ENCODE measurements around the gene DCHS2. TPM values are rescaled to one million over a fixed set of nuclear protein-coding genes. Genes with fewer than 3 reads are reported as not detected.

Gene DCHS2
- total RNA-seq, 1 experiment from 2014 or later = not detected

DNA sequence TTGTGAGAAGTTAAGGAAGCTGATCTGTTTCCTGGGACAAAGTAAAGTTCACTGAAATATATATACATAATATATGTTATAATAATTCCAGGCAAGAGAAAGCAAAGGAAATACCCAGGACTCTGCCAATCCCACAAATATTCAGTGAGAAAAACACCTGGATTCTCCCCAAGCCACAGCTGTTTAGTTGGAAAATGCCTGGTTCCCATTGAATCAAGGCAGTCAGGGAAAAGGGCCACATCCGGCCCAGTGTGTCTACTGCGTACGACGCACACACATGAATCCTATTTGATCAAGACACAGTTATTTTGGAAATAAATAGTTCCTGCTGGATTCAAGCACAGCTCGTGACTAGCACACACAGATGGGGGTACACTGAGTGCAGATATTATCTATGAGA lies 6.3 kb upstream of the DCHS2 start:
- Histone ChIP-seq H3K9ac (ENCODE audit: low read length) (no peak overlapping the region), H4K20me1 (ENCODE audit: insufficient read depth, low read depth, low read length) (no peaks in the 10 kb centered on the region), H3K9me2 (replicated peaks; ENCODE audit: insufficient read depth, low read length) (no peaks in the 10 kb centered on the region), H3K4me2 (ENCODE audit: low read depth, low read length, poor library complexity, severe bottlenecking) (no peak overlapping the region), H3K36me3 (ENCODE audit: insufficient read depth, low read length) (no peaks in the 10 kb centered on the region), H2AFZ (ENCODE audit: low read length) (no peak overlapping the region), H3K27ac (ENCODE audit: low read length) (no peak overlapping the region), H3K4me3 (ENCODE audit: low read length) (no peak overlapping the region), H3K79me2 (ENCODE audit: low read length) (no peaks in the 10 kb centered on the region), H3K27me3 (ENCODE audit: low read length) (no peaks in the 10 kb centered on the region), H3K9me3 (ENCODE audit: low read length) (no peaks in the 10 kb centered on the region), H3K4me1 (ENCODE audit: low read length) (no peaks in the 10 kb centered on the region)
- no peak for DNase-seq

DNA sequence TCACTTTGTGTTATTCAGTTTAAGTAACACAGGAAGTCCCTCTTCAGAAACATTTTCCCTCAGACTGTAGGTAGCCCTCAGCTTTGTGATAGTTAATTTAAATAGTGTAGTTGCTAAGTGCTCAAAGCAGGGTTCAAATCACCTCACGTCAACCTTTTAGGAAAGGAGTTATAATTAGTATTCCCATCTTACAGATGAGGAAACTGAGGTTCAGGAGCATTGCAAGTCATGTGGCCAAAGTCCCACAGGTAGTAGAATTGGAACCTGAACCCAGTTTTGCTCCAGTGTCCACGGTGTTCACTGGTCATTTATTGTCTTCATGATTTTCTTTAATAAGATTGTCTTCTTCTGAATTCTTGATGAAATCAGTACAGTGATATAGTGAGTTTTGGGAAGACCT lies 4.3 kb upstream of the DCHS2 start:
- Histone ChIP-seq H3K27ac (ENCODE audit: low read length) (no peak overlapping the region), H3K27me3 (ENCODE audit: low read length) (no peaks in the 10 kb centered on the region), H4K20me1 (ENCODE audit: insufficient read depth, low read depth, low read length) (no peaks in the 10 kb centered on the region), H3K36me3 (ENCODE audit: insufficient read depth, low read length) (no peaks in the 10 kb centered on the region), H3K4me1 (ENCODE audit: low read length) (no peaks in the 10 kb centered on the region), H3K9me3 (ENCODE audit: low read length) (no peaks in the 10 kb centered on the region), H3K4me3 (ENCODE audit: low read length) (no peak overlapping the region), H3K79me2 (ENCODE audit: low read length) (no peaks in the 10 kb centered on the region), H3K9me2 (replicated peaks; ENCODE audit: insufficient read depth, low read length) (no peaks in the 10 kb centered on the region), H3K4me2 (ENCODE audit: low read depth, low read length, poor library complexity, severe bottlenecking) (no peak overlapping the region), H3K9ac (ENCODE audit: low read length) (no peak overlapping the region), H2AFZ (ENCODE audit: low read length) (no peak overlapping the region)
- no peak for DNase-seq

DNA sequence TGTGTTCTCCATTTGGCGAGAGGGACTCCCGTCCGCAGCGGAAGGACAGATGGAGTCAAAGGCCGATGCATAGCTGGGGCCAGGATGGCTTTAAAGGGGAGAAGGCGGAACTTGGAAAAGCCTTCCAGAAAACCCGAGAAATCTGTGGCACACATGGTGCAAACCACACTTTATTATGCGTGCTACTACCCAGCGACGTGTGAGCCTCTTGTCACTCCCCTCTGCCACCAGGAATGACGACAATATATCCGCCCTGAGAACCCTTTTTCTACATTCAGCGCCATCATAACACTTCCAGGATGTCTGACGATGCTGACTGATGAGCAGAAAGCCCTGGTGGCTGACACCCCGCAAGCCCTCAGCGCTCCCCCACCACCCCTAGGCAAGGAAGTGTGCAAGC lies 689 bp upstream of the DCHS2 start:
- no peak for DNase-seq
- no peak overlapping the region for H3K9ac ChIP-seq (ENCODE audit: low read length)
- H3K27me3 ChIP-seq (ENCODE audit: low read length) = no peaks in the 10 kb centered on the region
- no peak overlapping the region for H3K4me2 ChIP-seq (ENCODE audit: low read depth, low read length, poor library complexity, severe bottlenecking)
- no peaks in the 10 kb centered on the region for H4K20me1 ChIP-seq (ENCODE audit: insufficient read depth, low read depth, low read length)
- H3K27ac ChIP-seq (ENCODE audit: low read length) = no peak overlapping the region
- no peaks in the 10 kb centered on the region for H3K79me2 ChIP-seq (ENCODE audit: low read length)
- H3K9me2 ChIP-seq (replicated peaks; ENCODE audit: insufficient read depth, low read length) = no peaks in the 10 kb centered on the region
- no peaks in the 10 kb centered on the region for H3K4me1 ChIP-seq (ENCODE audit: low read length)
- H3K9me3 ChIP-seq (ENCODE audit: low read length) = no peaks in the 10 kb centered on the region
- H3K4me3 ChIP-seq (ENCODE audit: low read length) = no peak overlapping the region
- no peaks in the 10 kb centered on the region for H3K36me3 ChIP-seq (ENCODE audit: insufficient read depth, low read length)
- no peak overlapping the region for H2AFZ ChIP-seq (ENCODE audit: low read length)

DNA sequence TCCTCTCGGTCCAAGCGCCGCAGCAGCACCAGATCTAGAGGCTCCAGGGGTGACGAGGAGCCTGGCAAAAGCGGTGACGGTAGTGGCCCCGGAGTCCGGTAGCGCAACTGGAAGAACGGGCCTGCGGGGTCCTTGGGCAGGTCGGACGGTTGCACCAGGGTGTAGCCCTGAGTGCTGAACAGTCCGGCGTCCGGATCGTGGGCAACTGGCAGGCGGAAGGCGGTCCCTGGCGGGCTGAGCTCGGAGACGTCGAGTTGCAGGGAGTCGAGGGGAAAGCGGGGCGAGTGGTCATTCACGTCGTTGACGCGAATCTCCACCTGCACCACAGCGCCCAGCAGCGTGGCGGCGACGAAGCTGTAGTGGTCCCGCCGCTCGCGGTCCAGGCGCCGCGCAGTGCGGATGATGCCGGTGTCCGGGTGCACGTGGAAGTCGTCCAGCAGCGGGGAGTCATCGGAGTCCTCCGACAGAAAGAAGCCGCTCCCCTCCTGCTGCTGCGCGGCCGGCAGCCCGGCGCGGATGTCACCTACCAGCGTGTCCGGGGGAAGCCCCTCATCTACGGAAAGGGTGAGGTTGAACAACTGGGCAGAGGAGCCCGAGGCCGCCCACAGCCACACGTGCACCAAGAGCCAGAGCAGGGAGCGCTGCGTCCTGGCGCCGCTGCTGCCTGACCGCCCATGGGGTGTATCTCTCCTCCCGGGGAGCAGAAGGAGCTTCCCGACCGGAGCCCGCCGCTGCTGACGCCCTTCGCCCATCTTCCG lies 837 bp downstream of the DCHS2 start:
- DNase-seq = no peak
- Histone ChIP-seq H3K27ac (ENCODE audit: low read length) (no peak overlapping the region), H3K4me3 (ENCODE audit: low read length) (no peak overlapping the region), H4K20me1 (ENCODE audit: insufficient read depth, low read depth, low read length) (no peaks in the 10 kb centered on the region), H3K9me2 (replicated peaks; ENCODE audit: insufficient read depth, low read length) (no peaks in the 10 kb centered on the region), H2AFZ (ENCODE audit: low read length) (no peak overlapping the region), H3K9me3 (ENCODE audit: low read length) (no peaks in the 10 kb centered on the region), H3K4me2 (ENCODE audit: low read depth, low read length, poor library complexity, severe bottlenecking) (no peak overlapping the region), H3K9ac (ENCODE audit: low read length) (no peak overlapping the region), H3K36me3 (ENCODE audit: insufficient read depth, low read length) (no peaks in the 10 kb centered on the region), H3K27me3 (ENCODE audit: low read length) (no peaks in the 10 kb centered on the region), H3K79me2 (ENCODE audit: low read length) (no peaks in the 10 kb centered on the region), H3K4me1 (ENCODE audit: low read length) (no peaks in the 10 kb centered on the region)

DNA sequence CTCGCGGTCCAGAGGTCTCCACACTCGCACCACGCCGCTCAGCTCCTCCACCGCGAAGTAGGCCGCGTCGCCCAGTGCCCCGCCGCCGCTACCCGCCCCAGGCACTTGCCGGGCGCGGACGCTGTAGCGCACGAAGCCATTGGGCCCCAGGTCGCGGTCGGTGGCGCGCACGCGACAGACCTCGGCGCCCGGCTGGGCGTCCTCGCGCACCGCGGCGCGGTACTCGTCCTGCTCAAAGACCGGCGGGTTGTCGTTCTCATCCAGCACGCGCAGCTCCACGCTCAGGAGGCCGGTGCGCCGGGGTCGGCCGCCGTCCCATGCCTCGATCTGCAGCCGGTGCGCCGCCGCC lies 1.4 kb downstream of the DCHS2 start:
- H3K79me2 ChIP-seq (ENCODE audit: low read length) = no peaks in the 10 kb centered on the region
- no peak overlapping the region for H3K4me2 ChIP-seq (ENCODE audit: low read depth, low read length, poor library complexity, severe bottlenecking)
- H3K9me2 ChIP-seq (replicated peaks; ENCODE audit: insufficient read depth, low read length) = no peaks in the 10 kb centered on the region
- no peaks in the 10 kb centered on the region for H3K9me3 ChIP-seq (ENCODE audit: low read length)
- no peaks in the 10 kb centered on the region for H3K36me3 ChIP-seq (ENCODE audit: insufficient read depth, low read length)
- no peaks in the 10 kb centered on the region for H4K20me1 ChIP-seq (ENCODE audit: insufficient read depth, low read depth, low read length)
- H3K4me1 ChIP-seq (ENCODE audit: low read length) = peaks cover 2% of the 10 kb centered on the region; the same call in 1 of the 2 replicates
- no peak overlapping the region for H2AFZ ChIP-seq (ENCODE audit: low read length)
- H3K27ac ChIP-seq (ENCODE audit: low read length) = no peak overlapping the region
- H3K9ac ChIP-seq (ENCODE audit: low read length) = no peak overlapping the region
- no peak overlapping the region for H3K4me3 ChIP-seq (ENCODE audit: low read length)
- no peak for DNase-seq
- no peaks in the 10 kb centered on the region for H3K27me3 ChIP-seq (ENCODE audit: low read length)

DNA sequence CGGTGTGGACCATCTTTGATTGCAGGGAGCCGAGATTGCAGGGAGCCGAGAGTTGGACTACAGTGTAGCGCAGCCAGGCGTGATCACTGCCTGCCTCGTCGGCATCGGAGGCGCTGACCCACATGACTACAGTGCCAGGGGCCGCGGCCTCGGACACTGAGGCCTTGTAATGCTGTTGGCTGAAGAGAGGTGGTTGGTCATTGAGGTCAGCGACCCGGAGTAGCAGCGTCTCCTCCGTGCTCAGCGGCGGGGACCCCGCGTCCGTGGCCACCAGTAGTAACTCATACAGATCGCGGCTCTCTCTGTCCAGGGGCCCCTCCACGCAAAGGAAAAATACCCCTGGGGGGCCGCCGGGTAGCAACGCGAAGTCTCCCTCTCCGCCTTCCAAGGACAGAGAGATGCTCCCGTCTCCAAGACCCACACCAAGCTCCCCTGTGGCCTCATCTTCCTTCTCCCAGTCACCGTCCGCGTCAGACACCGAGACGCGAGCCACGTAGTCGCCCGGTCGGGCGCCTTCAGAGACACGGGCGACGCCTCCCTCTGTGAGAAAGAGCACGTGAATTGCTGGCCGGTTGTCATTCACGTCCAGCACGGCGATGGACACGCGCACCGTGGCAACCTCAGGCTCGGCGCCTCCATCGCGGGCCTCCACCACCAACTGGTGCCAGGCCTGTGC lies 1.9 kb downstream of the DCHS2 start:
- Histone ChIP-seq H2AFZ (ENCODE audit: low read length) (no peak overlapping the region), H3K36me3 (ENCODE audit: insufficient read depth, low read length) (no peaks in the 10 kb centered on the region), H3K4me3 (ENCODE audit: low read length) (no peak overlapping the region), H3K4me1 (ENCODE audit: low read length) (peaks cover 5% of the 10 kb centered on the region; the same call in 1 of the 2 replicates), H3K27me3 (ENCODE audit: low read length) (no peaks in the 10 kb centered on the region), H3K79me2 (ENCODE audit: low read length) (no peaks in the 10 kb centered on the region), H4K20me1 (ENCODE audit: insufficient read depth, low read depth, low read length) (no peaks in the 10 kb centered on the region), H3K4me2 (ENCODE audit: low read depth, low read length, poor library complexity, severe bottlenecking) (no peak overlapping the region), H3K27ac (ENCODE audit: low read length) (no peak overlapping the region), H3K9ac (ENCODE audit: low read length) (no peak overlapping the region), H3K9me3 (ENCODE audit: low read length) (no peaks in the 10 kb centered on the region), H3K9me2 (replicated peaks; ENCODE audit: insufficient read depth, low read length) (no peaks in the 10 kb centered on the region)
- DNase-seq = no peak

DNA sequence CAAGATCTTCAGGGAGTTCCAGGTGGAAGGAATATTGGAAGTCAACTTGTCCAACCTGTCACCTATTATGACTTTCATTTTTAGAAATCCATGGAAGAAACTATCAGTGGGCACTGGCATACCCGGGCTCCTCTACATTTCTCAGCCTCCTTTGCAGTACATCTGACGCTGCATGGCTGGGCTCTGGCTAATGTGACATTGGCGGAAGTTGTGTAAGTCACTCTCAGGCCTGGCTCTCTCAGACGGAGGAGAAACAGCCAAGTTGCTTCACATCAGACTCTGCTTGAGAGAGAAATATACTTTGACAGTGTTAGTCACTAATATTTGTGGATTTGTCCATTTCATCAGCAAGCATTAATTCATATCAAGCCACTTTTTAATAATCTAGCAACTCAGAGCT lies 4.5 kb downstream of the DCHS2 start:
- Histone ChIP-seq H3K27ac (ENCODE audit: low read length) (no peak overlapping the region), H2AFZ (ENCODE audit: low read length) (no peak overlapping the region), H3K9me3 (ENCODE audit: low read length) (no peaks in the 10 kb centered on the region), H3K4me3 (ENCODE audit: low read length) (no peak overlapping the region), H3K9ac (ENCODE audit: low read length) (no peak overlapping the region), H3K27me3 (ENCODE audit: low read length) (no peaks in the 10 kb centered on the region), H3K9me2 (replicated peaks; ENCODE audit: insufficient read depth, low read length) (no peaks in the 10 kb centered on the region), H3K4me1 (ENCODE audit: low read length) (peaks cover 5% of the 10 kb centered on the region; the same call in 1 of the 2 replicates), H3K79me2 (ENCODE audit: low read length) (no peaks in the 10 kb centered on the region), H3K4me2 (ENCODE audit: low read depth, low read length, poor library complexity, severe bottlenecking) (no peak overlapping the region), H3K36me3 (ENCODE audit: insufficient read depth, low read length) (no peaks in the 10 kb centered on the region), H4K20me1 (ENCODE audit: insufficient read depth, low read depth, low read length) (no peaks in the 10 kb centered on the region)
- no peak for DNase-seq

DNA sequence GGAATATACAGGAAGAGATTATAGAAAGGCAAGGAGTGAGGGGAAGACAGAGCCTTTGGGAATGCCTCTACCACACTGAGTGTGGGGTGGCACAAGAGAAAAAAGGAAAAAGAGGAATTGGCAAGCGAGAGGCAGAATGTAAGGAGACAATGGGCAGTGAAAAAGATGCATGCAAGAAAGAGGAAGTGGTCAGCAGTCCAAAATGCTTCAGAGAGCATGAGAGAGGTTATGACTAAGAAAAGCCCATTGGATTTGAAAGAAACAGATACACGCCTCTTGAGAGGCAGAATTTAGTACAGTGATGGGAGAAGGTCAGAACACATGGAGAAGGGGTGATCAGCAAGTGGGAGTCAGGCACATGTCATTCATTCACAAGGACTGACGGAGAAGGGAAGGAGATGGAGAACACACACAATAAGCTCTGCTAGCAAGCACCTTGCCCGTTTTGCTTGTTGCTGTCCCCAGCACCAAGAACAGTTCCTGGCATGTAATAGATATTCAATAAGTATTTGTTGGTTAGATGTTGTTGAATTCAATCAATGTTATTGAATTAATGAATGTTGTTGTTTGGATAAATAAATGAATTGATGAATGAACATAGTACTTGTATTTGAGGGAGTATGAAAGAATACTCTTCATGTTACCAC lies 6.3 kb downstream of the DCHS2 start:
- Histone ChIP-seq H4K20me1 (ENCODE audit: insufficient read depth, low read depth, low read length) (no peaks in the 10 kb centered on the region), H3K79me2 (ENCODE audit: low read length) (no peaks in the 10 kb centered on the region), H3K4me3 (ENCODE audit: low read length) (no peak overlapping the region), H3K27ac (ENCODE audit: low read length) (no peak overlapping the region), H3K9me3 (ENCODE audit: low read length) (no peaks in the 10 kb centered on the region), H3K4me1 (ENCODE audit: low read length) (peaks cover 5% of the 10 kb centered on the region; the same call in 1 of the 2 replicates), H3K27me3 (ENCODE audit: low read length) (no peaks in the 10 kb centered on the region), H3K36me3 (ENCODE audit: insufficient read depth, low read length) (no peaks in the 10 kb centered on the region), H3K9me2 (replicated peaks; ENCODE audit: insufficient read depth, low read length) (no peaks in the 10 kb centered on the region), H3K4me2 (ENCODE audit: low read depth, low read length, poor library complexity, severe bottlenecking) (no peak overlapping the region), H2AFZ (ENCODE audit: low read length) (no peak overlapping the region), H3K9ac (ENCODE audit: low read length) (no peak overlapping the region)
- DNase-seq = peak; percentile 54
